Mammary epithelial cell (primary cell): Measurements from ENCODE around the gene P2RX2.

Experiments used
- EZH2 ChIP-seq: IDR thresholded peaks from 2 replicates; pipeline ENCODE4 v1.6.1; 2012; ENCODE audit warnings: low read length, inconsistent platforms, borderline replicate concordance
- TF ChIP-seq, protein P1 (sequence below), 2 donors: IDR thresholded peaks in 1 of 2; conservative IDR thresholded peaks in 1 of 2; 2 replicates each; pipeline ENCODE4 v1.5.1; 2011 to 2012; ENCODE audit warnings: inconsistent platforms in 2 of 2, low read length in 2 of 2, mild to moderate bottlenecking in 2 of 2, control low read depth in 1 of 2, low read depth in 1 of 2; ENCODE audit not compliant: insufficient read depth in 1 of 2; ENCODE audit errors: extremely low read depth in 1 of 2

DNA sequence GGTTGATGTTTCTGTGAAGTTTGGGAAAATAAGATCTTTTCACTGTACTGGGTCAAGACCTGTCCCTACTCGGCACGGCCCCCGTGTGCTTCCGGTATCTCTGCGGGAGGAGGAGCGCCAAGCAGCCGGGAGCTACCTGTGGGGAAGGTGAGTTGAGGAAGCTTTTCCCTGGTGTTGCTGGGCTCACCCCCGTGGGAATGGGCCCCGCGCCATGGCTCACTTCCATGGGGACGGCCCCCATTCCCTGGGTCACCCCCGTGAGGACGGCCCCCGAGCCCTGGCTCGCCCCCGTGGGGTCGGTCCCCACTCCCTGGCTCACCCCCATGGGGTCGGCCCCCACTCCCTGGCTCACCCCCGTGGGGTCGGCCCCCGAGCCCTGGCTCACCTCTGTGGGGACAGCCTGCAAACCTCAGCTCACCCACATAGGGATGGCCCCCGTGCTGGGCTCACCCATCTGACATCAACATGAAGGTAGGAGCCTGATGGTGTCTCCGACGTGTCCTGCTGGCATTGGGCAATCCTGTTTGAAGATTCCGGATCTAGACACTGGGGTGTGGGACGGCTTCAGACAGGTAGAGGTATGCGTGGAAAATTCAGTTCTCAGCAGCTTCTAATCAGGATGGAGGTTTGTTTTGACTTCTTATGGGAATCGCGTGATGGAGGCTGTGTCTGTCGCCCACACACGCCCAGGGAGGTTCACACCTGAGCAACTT lies 17.2 kb upstream of the P2RX2 start:
- TF ChIP-seq, protein P1, sequence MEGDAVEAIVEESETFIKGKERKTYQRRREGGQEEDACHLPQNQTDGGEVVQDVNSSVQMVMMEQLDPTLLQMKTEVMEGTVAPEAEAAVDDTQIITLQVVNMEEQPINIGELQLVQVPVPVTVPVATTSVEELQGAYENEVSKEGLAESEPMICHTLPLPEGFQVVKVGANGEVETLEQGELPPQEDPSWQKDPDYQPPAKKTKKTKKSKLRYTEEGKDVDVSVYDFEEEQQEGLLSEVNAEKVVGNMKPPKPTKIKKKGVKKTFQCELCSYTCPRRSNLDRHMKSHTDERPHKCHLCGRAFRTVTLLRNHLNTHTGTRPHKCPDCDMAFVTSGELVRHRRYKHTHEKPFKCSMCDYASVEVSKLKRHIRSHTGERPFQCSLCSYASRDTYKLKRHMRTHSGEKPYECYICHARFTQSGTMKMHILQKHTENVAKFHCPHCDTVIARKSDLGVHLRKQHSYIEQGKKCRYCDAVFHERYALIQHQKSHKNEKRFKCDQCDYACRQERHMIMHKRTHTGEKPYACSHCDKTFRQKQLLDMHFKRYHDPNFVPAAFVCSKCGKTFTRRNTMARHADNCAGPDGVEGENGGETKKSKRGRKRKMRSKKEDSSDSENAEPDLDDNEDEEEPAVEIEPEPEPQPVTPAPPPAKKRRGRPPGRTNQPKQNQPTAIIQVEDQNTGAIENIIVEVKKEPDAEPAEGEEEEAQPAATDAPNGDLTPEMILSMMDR (conservative IDR thresholded peaks at IDR 0.05 in 1 of 2, IDR thresholded peaks at IDR 0.05 in 1 of 2; ENCODE audit: extremely low read depth in 1 of 2, insufficient read depth in 1 of 2, low read depth in 1 of 2, low read length in 2 of 2) = no peak
- TF ChIP-seq EZH2 = no peak
